T-helper 1 cell treated with Interleukin-12 subunit alpha and Interleukin-12 subunit beta and Interleukin-4 antibody, amounts not matched to agents 30 ng/mL and 1 ng/mL, for 36 hours (primary cell): ENCODE data around the gene ZNF841. TPM values are rescaled to one million over a fixed set of nuclear protein-coding genes. Genes with fewer than 3 reads are reported as not detected.
"Not testable (repeated sequence)": the region's sequence is repeated elsewhere in the genome, so short reads cannot be mapped to it uniquely, and the experiment has no call there.

ENCODE experiments used
- intact Hi-C: fragments of 100-400 bp; cut with micrococcal nuclease; formaldehyde crosslinking; loops from one replicate; pipeline ENCODE4 v1.15.1; 2024
- total RNA-seq: library from RNA; stranded (reverse); gene quantifications from 2 replicates; pipeline ENCODE4 v1.2.3, GENCODE V29; 2022

Gene ZNF841
- total RNA-seq, 1 donor from 2014 or later = 27.0 TPM

DNA sequence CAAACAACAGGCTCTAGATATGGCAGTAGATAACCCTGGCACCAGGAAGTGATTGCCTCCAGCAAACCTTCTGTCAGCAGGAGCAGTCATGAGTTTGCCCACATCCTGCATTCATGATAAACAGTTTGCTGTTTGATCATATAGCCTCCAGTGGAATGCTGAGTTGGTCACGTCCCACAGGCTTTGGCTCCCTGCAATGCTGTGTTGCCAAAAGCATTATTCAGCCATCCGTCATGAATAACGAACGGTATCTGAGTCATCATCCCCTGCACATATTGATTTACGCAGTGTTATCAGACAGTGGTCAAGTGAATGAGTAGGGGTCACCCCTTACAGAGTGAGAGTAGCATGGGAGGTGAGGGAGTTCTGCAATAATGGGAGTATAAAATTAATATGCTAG, 25.1 kb downstream of the ZNF841 start:
- intact Hi-C loops = no loop called here

DNA sequence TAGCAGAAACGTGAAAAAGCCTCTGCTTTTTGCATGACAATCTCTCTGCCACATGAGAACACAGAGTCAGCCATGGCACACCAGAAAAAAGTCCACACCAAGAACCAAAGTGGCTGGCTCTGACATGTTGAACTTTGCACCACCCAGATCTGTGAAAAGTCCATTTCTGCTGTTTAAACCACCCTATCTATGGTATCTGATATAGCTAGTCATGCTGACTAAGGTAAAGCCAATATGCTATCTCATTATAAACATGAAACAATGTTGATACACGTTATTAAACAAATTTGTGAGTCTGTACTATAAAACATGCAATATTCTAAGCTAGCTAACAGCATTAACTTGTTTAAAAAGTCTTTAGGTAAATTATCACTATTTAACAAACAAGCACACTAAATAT, 25.9 kb downstream of the ZNF841 start:
- intact Hi-C loops = no loop called here

DNA sequence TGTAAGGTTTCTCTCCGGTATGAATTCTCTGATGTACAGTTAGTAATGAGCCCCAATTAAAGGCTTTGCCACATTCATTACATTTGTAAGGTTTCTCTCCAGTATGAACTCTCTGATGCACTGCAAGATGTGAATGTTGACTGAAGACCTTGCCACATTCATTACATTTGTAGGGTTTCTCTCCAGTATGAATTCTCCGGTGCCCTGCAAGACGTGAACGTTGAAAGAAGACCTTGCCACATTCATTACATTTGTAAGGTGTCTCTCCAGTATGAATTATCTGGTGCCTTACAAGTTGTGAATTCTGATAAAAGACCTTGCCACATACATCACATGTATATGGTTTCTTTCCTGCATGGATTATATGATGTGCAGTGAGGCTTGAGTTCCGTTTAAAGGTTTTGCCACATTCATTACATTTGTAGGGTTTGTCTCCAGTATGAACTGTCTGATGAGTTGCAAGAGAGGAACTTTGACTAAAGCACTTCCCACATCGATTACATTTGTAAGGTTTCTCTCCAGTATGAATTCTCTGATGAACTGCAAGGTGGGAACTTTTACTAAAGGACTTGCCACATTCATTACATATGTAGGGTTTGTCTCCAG, 29.2 kb downstream of the ZNF841 start:
- intact Hi-C loops = no loop called here

DNA sequence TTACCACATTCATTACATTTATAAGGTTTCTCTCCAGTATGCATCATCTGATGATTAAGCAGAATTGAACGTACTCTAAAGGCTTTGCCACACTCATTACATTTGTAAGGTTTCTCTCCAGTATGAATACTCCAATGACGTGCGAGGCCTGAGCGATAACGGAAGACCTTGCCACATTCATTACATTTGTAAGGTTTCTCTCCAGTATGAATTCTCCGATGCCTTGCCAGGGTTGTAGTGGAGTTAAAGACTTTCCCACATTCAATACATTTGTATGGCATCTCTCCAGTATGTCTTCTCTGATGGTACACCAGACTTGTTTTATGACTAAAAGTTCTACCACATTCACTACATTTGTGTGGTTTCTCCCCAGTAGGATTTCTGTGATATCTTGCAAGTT, 30.2 kb downstream of the ZNF841 start:
- intact Hi-C loops = no loop called here

DNA sequence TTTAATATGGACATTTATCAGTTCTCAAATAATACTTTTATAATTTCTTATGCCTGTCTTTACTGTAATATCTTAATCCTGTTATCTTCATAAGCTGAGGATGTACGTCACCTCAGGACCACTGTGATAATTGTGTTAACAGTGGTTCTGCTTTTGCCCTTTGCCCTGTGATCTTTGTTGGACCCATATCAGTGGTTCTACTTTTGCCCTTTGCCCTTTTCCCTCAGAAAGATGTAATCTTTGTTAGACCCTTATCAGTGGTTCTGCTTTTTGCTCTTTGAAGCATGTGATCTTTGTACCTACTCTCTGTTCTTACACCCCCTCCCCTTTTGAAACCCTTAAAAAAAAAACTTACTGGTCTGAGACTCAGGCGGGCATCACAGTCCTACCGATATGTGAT, 39.1 kb downstream of the ZNF841 start:
- intact Hi-C loops = not testable (repeated sequence)

DNA sequence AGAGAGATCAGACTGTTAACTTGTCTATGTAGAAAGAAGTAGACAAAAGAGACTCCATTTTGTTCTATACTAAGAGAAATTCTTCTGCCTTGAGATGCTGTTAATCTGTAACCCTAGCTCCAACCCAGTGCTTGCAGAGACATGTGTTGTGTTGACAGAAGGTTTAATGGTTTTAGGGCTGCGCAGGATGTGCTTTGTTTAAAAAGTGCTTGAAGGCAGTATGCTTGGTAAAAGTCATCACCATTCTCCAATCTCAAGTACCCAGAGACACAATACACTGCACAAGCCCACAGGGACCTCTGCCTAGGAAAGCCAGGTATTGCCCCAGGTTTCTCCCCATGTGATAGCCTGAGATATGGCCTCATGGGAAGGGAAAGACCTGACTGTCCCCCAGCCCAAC, 43.8 kb downstream of the ZNF841 start:
- intact Hi-C loops = not testable (repeated sequence)

DNA sequence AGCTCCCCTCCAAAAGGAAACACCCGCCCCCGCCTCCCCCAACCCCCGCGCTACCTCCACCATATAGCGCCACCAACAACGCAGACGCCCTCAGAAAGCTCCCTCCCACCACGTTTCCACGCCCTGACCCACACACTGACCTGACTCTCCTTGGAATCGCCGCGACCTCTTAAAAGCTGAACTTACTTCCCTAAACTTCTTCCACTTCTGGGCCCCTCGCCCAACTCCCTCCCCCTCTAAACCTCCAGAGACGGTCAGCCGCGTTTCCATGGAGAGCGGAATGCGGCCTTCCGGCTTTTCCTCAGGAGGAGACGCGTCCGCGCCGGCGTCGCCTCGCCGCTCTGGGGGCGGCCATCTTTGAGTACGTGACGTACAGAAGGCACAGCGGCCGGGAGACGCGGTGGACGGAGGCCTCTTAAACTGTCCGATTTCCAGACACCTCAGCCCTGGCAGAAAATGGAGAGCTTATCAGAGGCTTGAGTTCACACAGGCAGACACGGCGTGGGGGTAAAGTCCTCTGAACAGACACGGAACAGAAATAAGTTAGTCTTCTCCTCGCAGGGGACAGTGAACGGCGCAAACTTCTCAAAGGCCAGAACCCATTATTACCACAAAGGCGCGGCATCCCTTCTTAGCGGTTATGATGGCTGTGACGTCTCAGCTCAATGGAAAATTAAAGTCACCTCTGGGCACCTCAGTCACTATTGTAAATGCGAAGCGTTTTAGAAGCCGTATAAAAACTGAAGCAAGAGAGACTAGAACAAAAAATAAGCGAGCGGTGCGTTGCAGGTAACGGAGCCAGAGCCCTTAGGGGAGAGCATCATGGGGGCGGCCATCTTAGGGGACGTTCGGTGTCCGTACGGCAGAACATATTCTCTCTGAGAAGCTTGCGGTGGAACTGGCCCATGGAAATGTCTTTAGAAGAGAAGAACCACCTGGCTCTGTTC, 46.7 kb downstream of the ZNF841 start, which contains the start of gene ZNF432:
TSS of gene ZNF432 (minus strand) at position 284 of the 947 bp plus-strand sequence. CDS start 1,970 bp downstream, outside the sequence.
- intact Hi-C loops = loop anchor here (1.0 to 5.0 kb wide), 10 partner anchors 21 to 913 kb away; partner anchors contain the start of genes ZNF350, ZNF613, ZNF614 and ZNF615

DNA sequence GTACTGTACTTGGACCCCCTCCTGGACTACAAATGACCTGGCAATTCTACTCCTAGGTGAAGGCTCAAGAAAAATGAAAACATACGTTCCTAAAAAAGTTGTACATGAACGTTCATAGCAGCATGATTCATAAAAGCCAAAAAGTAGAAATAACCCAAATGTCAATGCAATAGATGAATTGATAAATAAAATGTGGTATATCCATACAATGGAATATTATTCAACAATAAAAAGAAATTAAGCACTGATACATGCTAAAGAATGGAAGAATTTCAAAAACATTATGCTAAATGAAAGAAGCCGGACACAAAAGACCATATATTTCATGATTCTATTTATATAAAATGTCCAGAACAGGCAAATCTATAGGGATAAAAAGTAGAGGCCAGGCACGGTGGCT, 56.4 kb downstream of the ZNF841 start:
- intact Hi-C loops = no loop called here

DNA sequence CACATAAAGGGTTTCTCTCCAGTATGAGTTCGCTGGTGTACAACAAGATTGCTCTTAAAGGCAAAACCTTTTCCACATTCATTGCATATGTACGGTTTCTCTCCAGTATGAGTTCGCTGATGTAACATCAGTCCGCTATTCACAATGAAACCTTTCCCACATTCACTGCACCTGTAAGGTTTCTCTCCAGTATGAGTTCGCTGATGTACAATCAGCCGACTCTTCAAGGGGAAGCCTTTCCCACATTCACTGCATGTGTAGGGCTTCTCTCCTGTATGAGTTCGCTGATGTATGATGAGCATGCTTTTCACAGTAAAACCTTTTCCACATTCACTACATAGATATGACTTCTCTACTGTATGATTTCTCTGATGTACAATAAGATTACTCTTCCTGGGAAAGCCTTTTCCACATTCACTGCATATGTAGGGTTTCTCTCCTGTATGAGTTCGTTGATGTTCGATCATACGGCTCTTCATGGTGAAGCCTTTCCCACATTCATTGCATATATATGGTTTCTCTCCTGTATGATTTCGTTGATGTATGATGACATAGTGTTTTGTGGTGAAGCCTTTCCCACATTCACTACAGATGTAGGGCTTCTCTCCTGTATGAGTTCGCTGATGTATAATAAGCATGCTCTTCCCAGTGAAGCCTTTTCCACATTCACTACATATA, 61.4 kb downstream of the ZNF841 start:
- intact Hi-C loops = no loop called here

DNA sequence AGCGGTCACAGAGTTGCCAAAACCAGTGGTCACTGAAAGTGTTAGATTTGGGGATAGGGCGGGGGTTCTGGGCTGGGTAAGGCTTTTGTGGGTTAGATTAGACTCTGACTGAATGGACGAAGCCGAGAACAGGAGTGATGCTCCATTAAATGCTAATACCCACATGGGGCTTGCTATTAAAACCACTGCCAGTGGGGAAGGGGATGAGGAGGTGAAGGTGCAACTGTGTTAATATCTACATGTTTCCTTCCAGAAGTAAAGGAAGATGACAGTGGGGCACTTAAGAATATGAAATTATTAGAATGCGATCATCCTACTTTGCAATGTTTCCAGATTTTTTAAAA, 66.8 kb downstream of the ZNF841 start:
- intact Hi-C loops = loop anchor here (1.0 to 5.0 kb wide), 7 partner anchors 20 to 209 kb away; partner anchors contain the start of genes ZNF350, ZNF432, ZNF613 and ZNF615

DNA sequence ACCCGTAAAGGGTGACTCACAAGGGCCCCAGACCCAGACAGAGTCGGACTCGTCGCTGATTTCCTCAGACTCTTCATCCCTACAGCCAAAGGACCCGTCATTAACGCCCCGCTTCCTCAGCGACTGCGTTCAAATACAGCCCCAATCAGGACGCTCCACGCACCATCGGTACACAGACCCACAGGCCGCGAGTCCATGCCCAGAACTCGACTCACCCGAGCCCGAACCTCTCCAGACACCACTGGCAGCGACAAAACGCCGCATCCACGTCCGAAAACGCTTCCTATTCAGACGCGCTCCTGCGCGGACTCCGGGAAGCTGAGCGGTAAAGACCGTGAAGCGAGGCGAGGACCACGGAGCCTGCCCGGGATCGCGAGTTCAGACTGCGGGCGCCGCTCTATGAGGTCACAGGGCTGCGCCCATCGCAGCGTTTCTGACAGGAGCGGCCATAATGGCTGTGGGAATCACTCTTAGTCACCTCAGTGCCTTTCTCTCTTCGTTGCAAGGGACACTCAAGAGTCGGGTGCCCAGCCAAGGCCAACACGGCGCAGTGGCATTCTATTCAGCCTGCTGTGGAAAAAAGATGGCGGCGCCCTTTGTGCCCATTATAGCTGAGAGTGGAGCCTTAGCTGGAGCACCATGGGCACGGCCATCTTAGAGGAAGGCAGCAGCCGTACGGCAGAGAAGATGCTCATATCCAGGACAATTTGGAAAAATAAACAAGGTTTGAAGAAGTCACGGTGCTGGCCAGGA, 67.4 kb downstream of the ZNF841 start, which contains the start of gene ZNF614:
TSS of gene ZNF614 (minus strand) at position 353 of the 753 bp plus-strand sequence. CDS start 2,634 bp downstream, outside the sequence.
- intact Hi-C loops = loop anchor here (1.0 to 5.0 kb wide), 7 partner anchors 20 to 209 kb away; partner anchors contain the start of genes ZNF350, ZNF432, ZNF613 and ZNF615

DNA sequence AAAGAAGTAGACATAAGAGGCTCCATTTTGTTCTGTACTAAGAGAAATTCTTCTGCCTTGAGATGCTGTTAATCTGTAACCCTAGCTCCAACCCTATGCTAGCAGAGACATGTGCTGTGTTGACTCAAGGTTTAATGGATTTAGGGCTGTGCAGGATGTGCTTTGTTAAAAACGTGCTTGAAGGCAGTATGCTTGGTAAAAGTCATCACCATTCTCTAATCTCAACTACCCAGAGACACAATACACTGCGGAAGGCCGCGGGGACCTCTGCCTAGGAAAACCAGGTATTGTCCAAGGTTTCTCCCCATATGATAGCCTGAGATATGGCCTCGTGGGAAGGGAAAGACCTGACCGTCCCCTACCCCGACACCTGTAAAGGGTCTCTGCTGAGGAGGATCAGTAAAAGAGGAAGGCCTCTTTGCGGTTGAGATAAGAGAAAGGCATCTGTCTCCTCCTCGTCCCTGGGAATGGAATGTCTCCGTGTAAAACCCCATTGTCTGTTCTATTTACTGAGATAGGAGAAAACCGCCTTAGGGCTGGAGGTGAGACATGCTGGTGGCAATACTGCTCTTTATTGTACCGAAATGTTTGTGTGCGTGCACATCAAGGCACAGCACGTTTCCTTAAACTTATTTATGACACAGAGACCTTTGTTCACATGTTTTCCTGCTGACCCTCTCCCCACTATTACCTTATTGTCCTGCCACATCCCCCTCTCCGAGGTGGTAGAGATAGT, 69.1 kb downstream of the ZNF841 start:
- intact Hi-C loops = loop anchor here (5.0 kb wide), 1 partner anchor 211 kb away; no protein-coding TSS in a partner anchor

DNA sequence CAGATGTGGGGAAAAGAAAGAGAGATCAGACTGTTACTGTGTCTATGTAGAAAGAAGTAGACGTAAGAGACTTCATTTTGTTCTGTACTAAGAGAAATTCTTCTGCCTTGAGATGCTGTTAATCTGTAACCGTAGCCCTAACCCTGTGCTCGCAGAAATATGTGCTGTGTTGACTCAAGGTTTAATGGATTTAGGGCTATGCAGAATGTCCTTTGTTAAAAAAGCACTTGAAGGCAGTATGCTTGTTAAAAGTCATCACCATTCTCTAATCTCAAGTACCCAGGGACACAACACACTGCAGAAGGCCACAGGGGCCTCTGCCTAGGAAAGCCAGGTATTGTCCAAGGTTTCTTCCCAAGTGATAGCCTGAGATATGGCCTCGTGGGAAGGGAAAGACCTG, 71.1 kb downstream of the ZNF841 start:
- intact Hi-C loops = not testable (repeated sequence)

DNA sequence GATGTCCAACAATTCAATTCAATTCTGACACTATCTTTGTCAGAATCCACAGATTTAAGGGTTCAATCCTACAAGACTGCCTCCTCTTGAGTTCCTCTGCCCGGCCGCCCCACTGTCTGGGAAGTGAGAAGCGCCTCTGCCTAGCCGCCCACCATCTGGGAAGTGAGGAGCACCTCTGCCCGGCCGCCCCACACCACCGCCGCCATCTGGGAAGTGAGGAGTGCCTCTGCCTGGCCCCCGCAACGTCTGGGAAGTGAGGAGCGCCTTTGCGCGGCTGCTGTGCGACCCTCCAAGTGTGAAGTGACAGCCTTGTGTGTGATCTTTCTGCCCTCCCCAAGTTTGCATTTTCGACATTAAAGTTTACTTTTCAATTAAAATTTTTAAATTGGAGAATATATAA, 73.4 kb downstream of the ZNF841 start:
- intact Hi-C loops = no loop called here

DNA sequence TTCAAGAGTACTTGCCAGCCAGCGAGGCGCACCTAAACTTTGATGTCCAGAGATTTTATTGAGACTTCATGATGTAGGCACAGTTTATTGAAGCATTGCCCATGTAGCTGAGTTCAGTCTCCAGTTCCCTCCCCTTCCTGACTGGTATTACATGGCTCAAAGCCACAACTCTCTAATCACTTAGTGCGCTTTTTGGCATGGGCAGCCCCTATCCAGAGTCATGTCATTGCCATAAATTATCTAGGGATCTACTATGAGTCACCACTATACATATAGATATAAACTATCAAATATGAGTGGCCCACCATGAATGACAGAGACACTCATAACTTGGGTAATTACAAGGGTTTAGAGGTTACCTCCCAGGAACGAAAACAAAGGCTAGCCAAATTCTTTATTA, 75.1 kb downstream of the ZNF841 start:
- intact Hi-C loops = no loop called here

Other genes starting within 250 kb of the ZNF841 start
- 7.3 and 8.2 TPM in 2 replicates for gene ZNF577, start 207.8 kb downstream of the ZNF841 start, total RNA-seq
- 11.3 and 11.7 TPM in 2 replicates for gene ZNF649, start 190.7 kb downstream of the ZNF841 start, total RNA-seq
- gene ZNF613, start 168.3 kb downstream of the ZNF841 start, total RNA-seq = 5.2 and 5.5 TPM in 2 replicates
- 13.5 and 14.0 TPM in 2 replicates for gene ZNF350, start 108.9 kb downstream of the ZNF841 start, total RNA-seq
- 9.4 and 10.2 TPM in 2 replicates for gene ZNF615, start 87.6 kb downstream of the ZNF841 start, total RNA-seq
- 8.4 and 9.9 TPM in 2 replicates for gene ZNF614, start 67.4 kb downstream of the ZNF841 start, total RNA-seq
- 12.9 and 16.8 TPM in 2 replicates for gene ZNF432, start 46.9 kb downstream of the ZNF841 start, total RNA-seq
- gene ZNF616, start 44.2 kb upstream of the ZNF841 start, total RNA-seq = 4.8 and 5.1 TPM in 2 replicates
- gene ZNF836, start 75.9 kb upstream of the ZNF841 start, total RNA-seq = 15.4 and 17.5 TPM in 2 replicates
- gene PPP2R1A, start 94.3 kb upstream of the ZNF841 start, total RNA-seq = 203 and 217 TPM in 2 replicates
- 15.9 and 18.4 TPM in 2 replicates for gene ZNF766, start 173.8 kb upstream of the ZNF841 start, total RNA-seq
- 12.0 and 16.2 TPM in 2 replicates for gene ZNF480, start 201.4 kb upstream of the ZNF841 start, total RNA-seq
- 0.39 and 0.73 TPM in 2 replicates for gene ZNF610, start 240.5 kb upstream of the ZNF841 start, total RNA-seq